NOMO-1 (cell line): ENCODE results near the gene SOCS3.

ENCODE experiments used
- DNase-seq, 2 experiments: peaks; one replicate each; lab custom pipeline; 2025; ENCODE audit not compliant: unreplicated experiment in 2 of 2; lab: John Stamatoyannopoulos, UW

Gene SOCS3

GRCh38 chr17:78391051-78391431, 31.2 kb upstream of the SOCS3 start:
- DNase-seq, result no peak

- no peak for DNase-seq
Measured at GRCh38 chr17:78390241-78391050, 30.6 kb upstream of the SOCS3 start.

GRCh38 chr17:78387977-78388941, 28.4 kb upstream of the SOCS3 start:
- DNase-seq, result peak; percentile 83 to 95

- no peak for DNase-seq
Measured at GRCh38 chr17:78384479-78385175, 24.8 kb upstream of the SOCS3 start.

- peak; percentile 85 to 87 for DNase-seq
Measured at GRCh38 chr17:78383725-78384471, 24.0 kb upstream of the SOCS3 start.

- peak; percentile 44 to 96 for DNase-seq
Measured at GRCh38 chr17:78381601-78382232, 21.8 kb upstream of the SOCS3 start.

- DNase-seq, result no peak
Measured at GRCh38 chr17:78380370-78380769, 20.5 kb upstream of the SOCS3 start.

GRCh38 chr17:78379131-78379491, 19.2 kb upstream of the SOCS3 start:
- DNase-seq, result peak in 1 of 2 experiments; percentile 22

GRCh38 chr17:78378225-78379130, 18.6 kb upstream of the SOCS3 start, which contains the start of gene PGS1:
PGS1 (plus strand) TSS chr17:78378649; CDS start chr17:78378666, 17 bp downstream.
- DNase-seq, result peak; percentile 53 to 60

GRCh38 chr17:78377858-78378224, 18.0 kb upstream of the SOCS3 start:
- DNase-seq, result no peak

- DNase-seq, result peak in 1 of 2 experiments; percentile 51
Measured at GRCh38 chr17:78376161-78376560, 16.3 kb upstream of the SOCS3 start.

GRCh38 chr17:78375401-78376151, 15.7 kb upstream of the SOCS3 start:
- peak; percentile 19 to 74 for DNase-seq

GRCh38 chr17:78374631-78375274, 14.9 kb upstream of the SOCS3 start:
- DNase-seq, result no peak

- DNase-seq, result no peak
Measured at GRCh38 chr17:78374189-78374588, 14.3 kb upstream of the SOCS3 start.

- no peak for DNase-seq
Measured at GRCh38 chr17:78372841-78373240, 13.0 kb upstream of the SOCS3 start.

- no peak for DNase-seq
Measured at GRCh38 chr17:78371056-78371455, 11.2 kb upstream of the SOCS3 start.

GRCh38 chr17:78369791-78370381, 10.0 kb upstream of the SOCS3 start:
- DNase-seq, result no peak
